ENCODE data around the gene ERC2. TPM values are rescaled to one million over a fixed set of nuclear protein-coding genes. Genes with fewer than 3 reads are reported as not detected.

The ERC2 gene
- total RNA-seq, 1 donor from 2014 or later = 0.65 TPM

GRCh38 chr3:56398659-56399058 lies 69.6 kb downstream of the ERC2 start:
- TF ChIP-seq, protein P1, sequence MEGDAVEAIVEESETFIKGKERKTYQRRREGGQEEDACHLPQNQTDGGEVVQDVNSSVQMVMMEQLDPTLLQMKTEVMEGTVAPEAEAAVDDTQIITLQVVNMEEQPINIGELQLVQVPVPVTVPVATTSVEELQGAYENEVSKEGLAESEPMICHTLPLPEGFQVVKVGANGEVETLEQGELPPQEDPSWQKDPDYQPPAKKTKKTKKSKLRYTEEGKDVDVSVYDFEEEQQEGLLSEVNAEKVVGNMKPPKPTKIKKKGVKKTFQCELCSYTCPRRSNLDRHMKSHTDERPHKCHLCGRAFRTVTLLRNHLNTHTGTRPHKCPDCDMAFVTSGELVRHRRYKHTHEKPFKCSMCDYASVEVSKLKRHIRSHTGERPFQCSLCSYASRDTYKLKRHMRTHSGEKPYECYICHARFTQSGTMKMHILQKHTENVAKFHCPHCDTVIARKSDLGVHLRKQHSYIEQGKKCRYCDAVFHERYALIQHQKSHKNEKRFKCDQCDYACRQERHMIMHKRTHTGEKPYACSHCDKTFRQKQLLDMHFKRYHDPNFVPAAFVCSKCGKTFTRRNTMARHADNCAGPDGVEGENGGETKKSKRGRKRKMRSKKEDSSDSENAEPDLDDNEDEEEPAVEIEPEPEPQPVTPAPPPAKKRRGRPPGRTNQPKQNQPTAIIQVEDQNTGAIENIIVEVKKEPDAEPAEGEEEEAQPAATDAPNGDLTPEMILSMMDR (IDR thresholded peaks at IDR 0.05) = no peak
- Mint-ChIP-seq H3K27me3 (ENCODE audit: low read depth) (peaks cover 8% of the 10 kb centered on the region), H3K4me1 (ENCODE audit: low read depth) (no peaks in the 10 kb centered on the region), H3K36me3 (ENCODE audit: low read depth) (no peaks in the 10 kb centered on the region), H3K4me3 (ENCODE audit: unreplicated experiment) (no peak overlapping the region), H3K27ac (ENCODE audit: unreplicated experiment) (no peak overlapping the region), H3K9me3 (ENCODE audit: low read depth) (peaks cover 2% of the 10 kb centered on the region)
- no peak for DNase-seq (ENCODE audit: low spot score)

DNA sequence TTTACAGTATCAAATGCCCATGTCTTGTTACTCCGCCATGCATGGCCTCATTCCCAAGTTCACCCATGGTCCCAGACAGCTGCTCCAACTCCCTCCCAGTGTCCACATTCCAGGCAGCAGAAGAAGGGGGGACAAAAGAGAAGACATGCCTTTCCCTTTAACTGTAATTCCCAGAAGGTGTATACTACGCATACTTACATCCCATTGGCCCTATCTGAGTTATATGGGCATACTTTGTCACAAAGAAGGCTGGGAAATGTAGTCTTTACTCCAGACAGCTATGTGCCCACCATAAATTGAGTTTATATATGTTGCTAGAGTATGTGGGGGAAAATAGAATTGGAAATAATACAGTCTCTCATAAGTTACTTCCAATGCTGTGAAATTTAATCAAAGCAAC lies 70.5 kb downstream of the ERC2 start:
- H3K36me3 Mint-ChIP-seq (ENCODE audit: low read depth) = no peaks in the 10 kb centered on the region
- H3K27me3 Mint-ChIP-seq (ENCODE audit: low read depth) = peaks cover 8% of the 10 kb centered on the region
- DNase-seq (ENCODE audit: low spot score) = no peak
- H3K4me1 Mint-ChIP-seq (ENCODE audit: low read depth) = no peaks in the 10 kb centered on the region
- TF ChIP-seq, protein P1 (IDR thresholded peaks at IDR 0.05) = no peak
- H3K9me3 Mint-ChIP-seq (ENCODE audit: low read depth) = peaks cover 2% of the 10 kb centered on the region
- no peak overlapping the region for H3K4me3 Mint-ChIP-seq (ENCODE audit: unreplicated experiment)
- H3K27ac Mint-ChIP-seq (ENCODE audit: unreplicated experiment) = no peak overlapping the region

DNA sequence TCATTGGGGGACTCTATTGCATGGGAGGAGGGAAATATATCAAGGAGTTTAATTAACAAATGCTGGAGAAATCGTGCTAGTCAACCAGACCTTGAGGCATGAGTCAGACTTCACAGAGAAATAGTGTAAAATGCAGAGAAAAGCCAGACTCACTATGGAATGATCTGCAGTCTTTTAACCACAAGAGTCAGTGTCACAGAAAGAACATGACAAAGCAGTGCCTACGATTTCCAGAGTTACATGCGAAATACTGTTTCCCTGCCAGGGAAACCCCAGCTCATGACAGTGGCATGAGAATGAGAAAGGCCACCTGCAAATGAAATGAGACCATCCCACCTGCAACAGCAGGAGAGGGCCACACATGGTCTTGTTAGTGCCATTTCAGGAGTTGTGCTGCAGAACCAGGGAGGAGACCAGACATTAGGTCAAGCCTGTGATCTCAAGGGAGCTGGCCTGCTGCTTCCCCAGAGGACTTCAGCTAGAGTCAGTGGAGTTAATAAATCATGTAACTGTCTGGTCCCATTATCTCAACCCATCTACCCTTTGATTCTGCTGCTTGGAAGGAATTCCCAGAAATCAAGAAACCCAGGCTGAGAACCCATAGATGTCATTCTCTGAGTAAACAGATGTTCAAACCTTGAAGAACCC lies 79.0 kb downstream of the ERC2 start:
- Mint-ChIP-seq H3K36me3 (ENCODE audit: low read depth) (no peaks in the 10 kb centered on the region), H3K4me3 (ENCODE audit: unreplicated experiment) (no peak overlapping the region), H3K9me3 (ENCODE audit: low read depth) (no peaks in the 10 kb centered on the region), H3K4me1 (ENCODE audit: low read depth) (no peaks in the 10 kb centered on the region), H3K27me3 (ENCODE audit: low read depth) (no peaks in the 10 kb centered on the region), H3K27ac (ENCODE audit: unreplicated experiment) (no peak overlapping the region)
- DNase-seq (ENCODE audit: low spot score) = no peak
- TF ChIP-seq, protein P1 (IDR thresholded peaks at IDR 0.05) = no peak

GRCh38 chr3:56383092-56383491 lies 85.2 kb downstream of the ERC2 start:
- H3K9me3 Mint-ChIP-seq (ENCODE audit: low read depth) = no peaks in the 10 kb centered on the region
- H3K4me1 Mint-ChIP-seq (ENCODE audit: low read depth) = no peaks in the 10 kb centered on the region
- no peak for DNase-seq (ENCODE audit: low spot score)
- H3K4me3 Mint-ChIP-seq (ENCODE audit: unreplicated experiment) = no peak overlapping the region
- H3K36me3 Mint-ChIP-seq (ENCODE audit: low read depth) = no peaks in the 10 kb centered on the region
- H3K27me3 Mint-ChIP-seq (ENCODE audit: low read depth) = peaks cover 5% of the 10 kb centered on the region
- H3K27ac Mint-ChIP-seq (ENCODE audit: unreplicated experiment) = no peak overlapping the region
- TF ChIP-seq, protein P1 (IDR thresholded peaks at IDR 0.05) = no peak

DNA sequence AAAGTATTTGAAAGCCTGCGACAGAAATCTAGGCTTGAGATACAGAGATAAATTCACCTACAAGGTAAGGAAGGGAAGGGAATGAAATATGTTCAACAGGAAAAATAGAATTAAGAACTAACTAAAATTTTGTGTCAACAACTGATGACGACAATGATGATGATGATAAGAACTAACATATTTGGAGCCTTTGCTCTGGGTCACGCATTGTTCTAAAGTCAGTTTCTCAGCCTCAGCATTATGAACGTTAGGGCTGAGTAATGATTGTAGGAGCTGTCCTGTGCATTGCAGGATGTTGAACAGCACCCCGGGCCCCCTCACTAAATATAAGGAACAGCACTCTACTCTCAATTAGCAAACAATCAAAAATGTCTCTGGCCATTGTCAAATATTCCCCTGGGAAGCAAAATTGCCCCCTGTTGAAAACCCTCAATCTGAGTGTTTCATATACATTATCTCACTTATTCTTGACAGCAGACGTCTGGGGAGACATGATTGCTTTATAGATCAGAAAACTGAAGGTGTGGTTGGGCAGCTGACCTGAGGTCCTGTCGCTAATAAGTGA lies 88.5 kb downstream of the ERC2 start:
- DNase-seq (ENCODE audit: low spot score) = no peak
- no peak overlapping the region for H3K27ac Mint-ChIP-seq (ENCODE audit: unreplicated experiment)
- H3K4me3 Mint-ChIP-seq (ENCODE audit: unreplicated experiment) = no peak overlapping the region
- no peaks in the 10 kb centered on the region for H3K4me1 Mint-ChIP-seq (ENCODE audit: low read depth)
- H3K27me3 Mint-ChIP-seq (ENCODE audit: low read depth) = peaks cover 5% of the 10 kb centered on the region
- TF ChIP-seq, protein P1 (IDR thresholded peaks at IDR 0.05) = no peak
- peaks cover 21% of the 10 kb centered on the region for H3K9me3 Mint-ChIP-seq (ENCODE audit: low read depth)
- H3K36me3 Mint-ChIP-seq (ENCODE audit: low read depth) = no peaks in the 10 kb centered on the region

All from chondrocyte (in vitro differentiated cells).